ENCODE results near the gene CTIF. TPM values are rescaled to one million over a fixed set of nuclear protein-coding genes. Genes with fewer than 3 reads are reported as not detected.

Gene CTIF
- total RNA-seq, 2 experiments from 2014 or later: 3.2 to 3.5 TPM

DNA sequence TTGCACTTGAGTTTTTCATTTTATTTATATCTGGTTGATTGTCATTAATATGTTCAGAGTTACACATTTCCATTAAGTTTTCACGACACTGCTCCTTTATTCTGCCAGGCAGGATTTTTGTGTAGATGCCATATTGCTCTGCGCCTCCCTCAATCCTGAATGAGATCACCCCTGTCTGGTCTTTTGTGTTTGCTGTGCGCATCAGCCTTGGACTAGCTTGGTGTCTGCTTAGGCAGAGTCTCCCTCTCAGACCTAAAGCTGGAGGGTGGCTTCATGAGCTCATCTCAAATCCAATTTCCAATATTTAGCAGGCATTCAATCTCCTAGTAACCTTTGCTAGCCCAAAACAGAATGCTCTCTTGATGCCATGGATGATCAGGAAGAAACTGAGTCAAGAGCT lies 274.5 kb downstream of the CTIF start:
- DNase-seq (no peak), ATAC-seq (no peak)
- intact Hi-C loops (cut with micrococcal nuclease): no loop called here
- H3K27me3 Mint-ChIP-seq: no peaks in the 10 kb centered on the region
- no peaks in the 10 kb centered on the region for H3K9me3 Mint-ChIP-seq
- TF ChIP-seq, protein P1, sequence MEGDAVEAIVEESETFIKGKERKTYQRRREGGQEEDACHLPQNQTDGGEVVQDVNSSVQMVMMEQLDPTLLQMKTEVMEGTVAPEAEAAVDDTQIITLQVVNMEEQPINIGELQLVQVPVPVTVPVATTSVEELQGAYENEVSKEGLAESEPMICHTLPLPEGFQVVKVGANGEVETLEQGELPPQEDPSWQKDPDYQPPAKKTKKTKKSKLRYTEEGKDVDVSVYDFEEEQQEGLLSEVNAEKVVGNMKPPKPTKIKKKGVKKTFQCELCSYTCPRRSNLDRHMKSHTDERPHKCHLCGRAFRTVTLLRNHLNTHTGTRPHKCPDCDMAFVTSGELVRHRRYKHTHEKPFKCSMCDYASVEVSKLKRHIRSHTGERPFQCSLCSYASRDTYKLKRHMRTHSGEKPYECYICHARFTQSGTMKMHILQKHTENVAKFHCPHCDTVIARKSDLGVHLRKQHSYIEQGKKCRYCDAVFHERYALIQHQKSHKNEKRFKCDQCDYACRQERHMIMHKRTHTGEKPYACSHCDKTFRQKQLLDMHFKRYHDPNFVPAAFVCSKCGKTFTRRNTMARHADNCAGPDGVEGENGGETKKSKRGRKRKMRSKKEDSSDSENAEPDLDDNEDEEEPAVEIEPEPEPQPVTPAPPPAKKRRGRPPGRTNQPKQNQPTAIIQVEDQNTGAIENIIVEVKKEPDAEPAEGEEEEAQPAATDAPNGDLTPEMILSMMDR (IDR thresholded peaks at IDR 0.05): no peak
- ChIA-PET POLR2A (interaction anchor here (2.1 to 3.1 kb wide), 2 partner anchors 11 to 22 kb away, joined by 8 to 12 read pairs; no protein-coding TSS in a partner anchor), CTCF (interaction anchor here (0.7 to 0.9 kb wide), 2 partner anchors 19 to 23 kb away, joined by 3 read pairs; no protein-coding TSS in a partner anchor)
- peak overlapping the region; percentile 91 for H3K27ac Mint-ChIP-seq
- no peak overlapping the region for H3K4me3 Mint-ChIP-seq
- no peaks in the 10 kb centered on the region for H3K36me3 Mint-ChIP-seq (ENCODE audit: low read depth)
- H3K4me1 Mint-ChIP-seq (ENCODE audit: low read depth): peaks cover 48% of the 10 kb centered on the region

DNA sequence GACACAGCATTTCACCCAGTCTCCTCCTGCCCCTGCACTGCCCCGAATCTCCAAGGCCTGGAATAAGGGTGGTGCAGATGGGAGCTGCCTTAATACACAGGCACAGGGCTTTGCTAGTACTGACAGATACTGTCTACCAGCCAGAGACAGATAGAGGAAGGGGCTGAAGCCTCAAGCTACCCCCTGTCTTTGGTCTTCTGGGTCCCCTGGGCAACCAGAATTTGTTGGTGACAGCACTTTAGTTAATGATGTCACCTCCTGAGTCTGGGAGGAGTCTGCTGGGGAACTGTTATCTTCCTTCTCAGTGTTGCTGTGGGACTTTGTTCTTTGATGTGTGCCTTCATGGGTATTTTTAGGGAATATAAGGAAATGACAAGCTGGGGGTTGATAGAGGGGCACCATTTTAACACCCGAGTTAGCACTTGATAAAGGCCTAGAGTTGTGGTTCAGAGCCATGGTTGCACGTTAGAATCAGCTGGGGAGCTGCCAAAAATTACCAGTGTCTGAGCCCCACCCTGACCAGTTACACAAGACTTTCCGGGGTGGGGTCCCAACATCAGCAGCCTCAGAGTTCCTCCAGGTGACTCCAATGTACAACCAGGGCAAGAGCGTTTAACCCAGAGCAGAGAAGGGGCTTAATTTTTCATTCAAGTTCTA lies 275.1 kb downstream of the CTIF start:
- ChIA-PET CTCF (interaction anchor here (0.7 to 0.9 kb wide), 2 partner anchors 19 to 22 kb away, joined by 3 read pairs; no protein-coding TSS in a partner anchor), POLR2A (interaction anchor here (0.8 to 3.1 kb wide), 3 partner anchors 12 to 21 kb away, joined by 3 to 12 read pairs (median 8); no protein-coding TSS in a partner anchor)
- no peak overlapping the region for H3K4me3 Mint-ChIP-seq
- intact Hi-C loops (cut with micrococcal nuclease): no loop called here
- TF ChIP-seq, protein P1 (IDR thresholded peaks at IDR 0.05): no peak
- H3K9me3 Mint-ChIP-seq: no peaks in the 10 kb centered on the region
- ATAC-seq: peak; percentile 55
- DNase-seq: no peak
- no peaks in the 10 kb centered on the region for H3K36me3 Mint-ChIP-seq (ENCODE audit: low read depth)
- H3K4me1 Mint-ChIP-seq (ENCODE audit: low read depth): peaks cover 44% of the 10 kb centered on the region
- peak overlapping the region; percentile 91 for H3K27ac Mint-ChIP-seq
- no peaks in the 10 kb centered on the region for H3K27me3 Mint-ChIP-seq

- TF ChIP-seq, protein P1 (IDR thresholded peaks at IDR 0.05): no peak
- no peaks in the 10 kb centered on the region for H3K27me3 Mint-ChIP-seq
- ATAC-seq (peak; percentile 63), DNase-seq (peak; percentile 31)
- no peaks in the 10 kb centered on the region for H3K9me3 Mint-ChIP-seq
- ChIA-PET CTCF (no interaction called here), POLR2A (interaction anchor here (0.8 to 3.1 kb wide), 3 partner anchors 13 to 20 kb away, joined by 3 to 12 read pairs (median 8); no protein-coding TSS in a partner anchor)
- no peaks in the 10 kb centered on the region for H3K36me3 Mint-ChIP-seq (ENCODE audit: low read depth)
- intact Hi-C loops (cut with micrococcal nuclease): no loop called here
- H3K27ac Mint-ChIP-seq: peak overlapping the region; percentile 91
- no peak overlapping the region for H3K4me3 Mint-ChIP-seq
- peaks cover 44% of the 10 kb centered on the region for H3K4me1 Mint-ChIP-seq (ENCODE audit: low read depth)
Measured at GRCh38 chr18:48814490-48815178, 275.8 kb downstream of the CTIF start.

DNA sequence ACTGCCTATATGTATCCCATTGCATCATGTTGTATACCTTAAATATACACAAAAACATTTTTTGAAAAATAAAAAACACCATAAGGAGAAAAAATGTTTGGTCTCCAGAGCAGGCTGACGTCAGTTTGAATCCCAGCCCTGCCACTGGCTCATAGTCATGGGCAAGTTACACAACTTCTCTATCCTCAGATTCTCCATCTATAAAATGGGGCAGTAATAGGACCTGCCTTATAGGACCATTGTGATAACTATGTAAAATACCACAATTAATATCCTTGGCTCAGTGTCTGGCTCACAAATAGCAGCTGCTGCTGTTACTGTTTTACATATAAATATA lies 276.3 kb downstream of the CTIF start:
- TF ChIP-seq, protein P1 (IDR thresholded peaks at IDR 0.05): no peak
- intact Hi-C loops (cut with micrococcal nuclease): no loop called here
- DNase-seq (no peak), ATAC-seq (no peak)
- POLR2A ChIA-PET: interaction anchor here (2.1 kb wide), 1 partner anchor 20 kb away, joined by 8 read pairs; no protein-coding TSS in a partner anchor
- no peak overlapping the region for H3K4me3 Mint-ChIP-seq
- H3K36me3 Mint-ChIP-seq (ENCODE audit: low read depth): no peaks in the 10 kb centered on the region
- H3K9me3 Mint-ChIP-seq: no peaks in the 10 kb centered on the region
- peak overlapping the region; percentile 91 for H3K27ac Mint-ChIP-seq
- CTCF ChIA-PET: no interaction called here
- H3K4me1 Mint-ChIP-seq (ENCODE audit: low read depth): peaks cover 44% of the 10 kb centered on the region
- no peaks in the 10 kb centered on the region for H3K27me3 Mint-ChIP-seq
